ENCODE results near the gene RASA2. TPM values are rescaled to one million over a fixed set of nuclear protein-coding genes. Genes with fewer than 3 reads are reported as not detected.

The RASA2 gene
- total and polyA plus RNA-seq, 2 of the 4 experiments (the other 2 are of a cell fraction) = 6.1 to 14.0 TPM

GRCh38 chr3:141546081-141546480 lies 59.3 kb downstream of the RASA2 start:
- Histone ChIP-seq H3K18ac (ENCODE audit: low read depth, low read length) (no peak overlapping the region), H3K9me1 (ENCODE audit: insufficient read depth, low read length) (no peaks in the 10 kb centered on the region), H3K23ac (ENCODE audit: low read depth, low read length) (no peak overlapping the region), H3K27me3 (ENCODE audit: control insufficient read depth, insufficient read depth, low read length) (no peaks in the 10 kb centered on the region), H3K4me3 (ENCODE audit: insufficient read depth, low read depth, low read length) (no peak overlapping the region), H3K36me3 (ENCODE audit: control insufficient read depth, insufficient read depth, low read length) (peaks cover 9% of the 10 kb centered on the region), H4K91ac (ENCODE audit: insufficient read depth, low read depth, low read length) (no peak overlapping the region), H2AFZ (replicated peaks; ENCODE audit: low read length, poor library complexity) (no peak overlapping the region), H4K20me1 (ENCODE audit: insufficient read depth, low read length) (no peaks in the 10 kb centered on the region), H3K27ac (ENCODE audit: insufficient read depth, low read length) (no peak overlapping the region), H3K79me1 (ENCODE audit: low read depth in 1 of 2, low read length in 2 of 2) (peaks cover 36 to 38% of the 10 kb centered on the region in 2 experiments), H3K9ac (ENCODE audit: low read depth, low read length) (no peak overlapping the region), H4K8ac (ENCODE audit: low read depth in 2 of 2, low read length in 2 of 2) (no peak overlapping the region), H2BK5ac (ENCODE audit: low read depth, low read length, poor library complexity, severe bottlenecking) (no peak overlapping the region), H3K4me1 (ENCODE audit: control insufficient read depth, insufficient read depth, low read length) (no peaks in the 10 kb centered on the region), H3K4me2 (ENCODE audit: low read depth, low read length) (no peak overlapping the region), H3K56ac (ENCODE audit: extremely low read depth, insufficient read depth, low read length) (no peak overlapping the region), H2AK5ac (ENCODE audit: low read depth, low read length) (no peak overlapping the region), H4K5ac (ENCODE audit: low read depth, low read length) (no peak overlapping the region), H2BK120ac (ENCODE audit: low read depth, low read length) (no peak overlapping the region), H2BK20ac (ENCODE audit: low read depth, low read length) (no peak overlapping the region), H3K4ac (ENCODE audit: low read depth, low read length) (no peak overlapping the region), H3K14ac (replicated peaks; ENCODE audit: low read depth, low read length) (no peak overlapping the region), H2AK9ac (replicated peaks; ENCODE audit: low read depth, low read length, poor library complexity) (no peak overlapping the region), H2BK15ac (ENCODE audit: low read depth, low read length) (no peak overlapping the region), H3K9me3 (ENCODE audit: control insufficient read depth, insufficient read depth, low read length) (peaks cover 4% of the 10 kb centered on the region)
- WGBS, 2 experiments (ENCODE audit: extremely low coverage in 2 of 2, insufficient read length in 1 of 2) = no CpG with 5 or more reads among the region's 3 CpGs
- ATAC-seq (ENCODE audit: low read depth) = no peak
- dilution Hi-C loops (cut with HindIII; ENCODE audit: low sequenced_read_pairs, unreplicated experiment) = no loop called here
- no TSS peak for BruUV-seq (replicated peaks)
- no peak for DNase-seq
- intact Hi-C loops (cut with micrococcal nuclease) = no loop called here
- ChIA-PET POLR2A (ENCODE audit: unreplicated experiment) (no interaction called here), CTCF (no interaction called here)
- TF ChIP-seq RCOR1 (IDR thresholded peaks at IDR 0.05; ENCODE audit: insufficient replicate concordance, low read length) = no peak
- TF ChIP-seq CHD1 (IDR thresholded peaks at IDR 0.05; ENCODE audit: low read depth, low read length) = no peak
- no peak for TF ChIP-seq RAD21 (IDR thresholded peaks at IDR 0.05; ENCODE audit: low read length)
- no peak for TF ChIP-seq BHLHE40 (IDR thresholded peaks at IDR 0.05; ENCODE audit: low read depth, low read length)
- in situ Hi-C loops (cut with MboI; ENCODE audit: low sequenced_read_pairs) = loop anchor here (10.0 kb wide), 1 partner anchor 241 kb away; no protein-coding TSS in a partner anchor
